K562 treated with DMSO at 1 percent for 12 hours (cell line): ENCODE measurements around the gene HES7. TPM values are rescaled to one million over a fixed set of nuclear protein-coding genes. Genes with fewer than 3 reads are reported as not detected.

Experiments used
- total RNA-seq: library from RNA; unstranded; fragments of 300-600 nt; gene quantifications from 2 replicates; pipeline ENCODE4 v1.2.3, GENCODE V29; 2022; ENCODE audit not compliant: insufficient read depth

Gene HES7
- total RNA-seq, result 1.6 TPM in 1 of 2 replicates, not detected in the other

GRCh38 chr17:8123695-8124349, at the start of gene HES7:
Gene HES7 (minus strand): TSS chr17:8124106. CDS start chr17:8124084, 22 bp downstream.

GRCh38 chr17:8162233-8162996, 38.5 kb upstream of the HES7 start, which contains the start of gene VAMP2:
Gene VAMP2 (minus strand): TSS chr17:8162948. CDS start chr17:8162879, 69 bp downstream.

GRCh38 chr17:8152112-8152775, 28.3 kb upstream of the HES7 start, which contains the start of gene PER1:
Gene PER1 (minus strand): TSS chr17:8152404. CDS start chr17:8150706, 1,698 bp downstream.

GRCh38 chr17:8117980-8118768, 5.7 kb downstream of the HES7 start, which contains the start of gene ALOXE3:
Gene ALOXE3 (minus strand): TSS chr17:8118514. CDS start chr17:8117990, 524 bp downstream.

GRCh38 chr17:8087075-8087951, 36.6 kb downstream of the HES7 start, which contains the start of gene ALOX12B:
Gene ALOX12B (minus strand): TSS chr17:8087716. CDS start chr17:8087442, 274 bp downstream.

Other genes with a start within 250 kb of the HES7 start
- gene CHD3, start 235.3 kb downstream of the HES7 start, total RNA-seq, result 12.4 and 22.4 TPM in 2 replicates
- 0.31 and 1.5 TPM in 2 replicates for gene RNF227, start 207.8 kb downstream of the HES7 start, total RNA-seq
- gene KCNAB3, start 194.2 kb downstream of the HES7 start, total RNA-seq, result 1.4 and 2.1 TPM in 2 replicates
- gene TRAPPC1, start 192.2 kb downstream of the HES7 start, total RNA-seq, result 125 and 136 TPM in 2 replicates
- 21.9 and 37.3 TPM in 2 replicates for gene CNTROB, start 191.9 kb downstream of the HES7 start, total RNA-seq
- gene GUCY2D, start 121.5 kb downstream of the HES7 start, total RNA-seq, result not detected in 2 replicates
- gene ALOX15B, start 85.0 kb downstream of the HES7 start, total RNA-seq, result not detected in 2 replicates
- not detected in 2 replicates for gene ALOX12B, start 36.4 kb downstream of the HES7 start, total RNA-seq
- gene ALOXE3, start 5.6 kb downstream of the HES7 start, total RNA-seq, result not detected in 2 replicates
- 3.3 and 6.1 TPM in 2 replicates for gene PER1, start 28.3 kb upstream of the HES7 start, total RNA-seq
- gene VAMP2, start 38.8 kb upstream of the HES7 start, total RNA-seq, result 23.8 and 39.3 TPM in 2 replicates
- 17.1 and 17.9 TPM in 2 replicates for gene TMEM107, start 52.3 kb upstream of the HES7 start, total RNA-seq
- gene BORCS6, start 66.1 kb upstream of the HES7 start, total RNA-seq, result 11.4 and 14.8 TPM in 2 replicates
- gene AURKB, start 86.5 kb upstream of the HES7 start, total RNA-seq, result 179 TPM in 2 replicates
- 3.2 and 9.1 TPM in 2 replicates for gene CTC1, start 124.0 kb upstream of the HES7 start, total RNA-seq
- gene PFAS, start 125.2 kb upstream of the HES7 start, total RNA-seq, result 4.5 and 9.7 TPM in 2 replicates
- 17.3 and 21.5 TPM in 2 replicates for gene RANGRF, start 164.6 kb upstream of the HES7 start, total RNA-seq
- 9.5 and 11.3 TPM in 2 replicates for gene SLC25A35, start 171.3 kb upstream of the HES7 start, total RNA-seq
- not detected in 2 replicates for gene ARHGEF15, start 186.1 kb upstream of the HES7 start, total RNA-seq
- gene ODF4, start 215.7 kb upstream of the HES7 start, total RNA-seq, result not detected in 2 replicates